Liver (tissue), 3 donors: ENCODE results near the gene SERTM2.

Experiments used
- ATF3 ChIP-seq: IDR thresholded peaks from 2 replicates; pipeline ENCODE4 v1.6.1; 2016; ENCODE audit warnings: antibody characterized with exemption
- JUND ChIP-seq, 2 donors: IDR thresholded peaks; 2 replicates each; pipeline ENCODE4 v1.6.1; 2016; ENCODE audit warnings: antibody characterized with exemption in 2 of 2
- RAD21 ChIP-seq, 2 donors: IDR thresholded peaks; 2 replicates each; pipeline ENCODE4 v1.6.1; 2016; ENCODE audit warnings: antibody characterized with exemption in 2 of 2, mild to moderate bottlenecking in 2 of 2
- TAF1 ChIP-seq: conservative IDR thresholded peaks from 2 replicates; pipeline ENCODE4 v1.6.1; 2016; ENCODE audit warnings: antibody characterized with exemption, mild to moderate bottlenecking
- YY1 ChIP-seq: IDR thresholded peaks from 2 replicates; pipeline ENCODE4 v1.6.1; 2016; ENCODE audit warnings: antibody characterized with exemption, mild to moderate bottlenecking
- TF ChIP-seq, protein P1 (sequence below): fragments of 150-350 bp; IDR thresholded peaks from 2 replicates; pipeline ENCODE4 v1.5.1; 2017; ENCODE audit warnings: improper control_type of control experiment, low read depth, low read length; ENCODE audit not compliant: missing input control
- TF ChIP-seq, protein P2 (sequence below): IDR thresholded peaks from 2 replicates; pipeline ENCODE4 v1.6.1; 2016; ENCODE audit warnings: antibody characterized with exemption, mild to moderate bottlenecking
- donor health status: healthy.
- donor health status: healthy.

GRCh38 chrX:111467896-111468295, 43.5 kb upstream of the SERTM2 start:
- TF ChIP-seq, protein P1, sequence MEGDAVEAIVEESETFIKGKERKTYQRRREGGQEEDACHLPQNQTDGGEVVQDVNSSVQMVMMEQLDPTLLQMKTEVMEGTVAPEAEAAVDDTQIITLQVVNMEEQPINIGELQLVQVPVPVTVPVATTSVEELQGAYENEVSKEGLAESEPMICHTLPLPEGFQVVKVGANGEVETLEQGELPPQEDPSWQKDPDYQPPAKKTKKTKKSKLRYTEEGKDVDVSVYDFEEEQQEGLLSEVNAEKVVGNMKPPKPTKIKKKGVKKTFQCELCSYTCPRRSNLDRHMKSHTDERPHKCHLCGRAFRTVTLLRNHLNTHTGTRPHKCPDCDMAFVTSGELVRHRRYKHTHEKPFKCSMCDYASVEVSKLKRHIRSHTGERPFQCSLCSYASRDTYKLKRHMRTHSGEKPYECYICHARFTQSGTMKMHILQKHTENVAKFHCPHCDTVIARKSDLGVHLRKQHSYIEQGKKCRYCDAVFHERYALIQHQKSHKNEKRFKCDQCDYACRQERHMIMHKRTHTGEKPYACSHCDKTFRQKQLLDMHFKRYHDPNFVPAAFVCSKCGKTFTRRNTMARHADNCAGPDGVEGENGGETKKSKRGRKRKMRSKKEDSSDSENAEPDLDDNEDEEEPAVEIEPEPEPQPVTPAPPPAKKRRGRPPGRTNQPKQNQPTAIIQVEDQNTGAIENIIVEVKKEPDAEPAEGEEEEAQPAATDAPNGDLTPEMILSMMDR = no peak
- TF ChIP-seq, protein P2, sequence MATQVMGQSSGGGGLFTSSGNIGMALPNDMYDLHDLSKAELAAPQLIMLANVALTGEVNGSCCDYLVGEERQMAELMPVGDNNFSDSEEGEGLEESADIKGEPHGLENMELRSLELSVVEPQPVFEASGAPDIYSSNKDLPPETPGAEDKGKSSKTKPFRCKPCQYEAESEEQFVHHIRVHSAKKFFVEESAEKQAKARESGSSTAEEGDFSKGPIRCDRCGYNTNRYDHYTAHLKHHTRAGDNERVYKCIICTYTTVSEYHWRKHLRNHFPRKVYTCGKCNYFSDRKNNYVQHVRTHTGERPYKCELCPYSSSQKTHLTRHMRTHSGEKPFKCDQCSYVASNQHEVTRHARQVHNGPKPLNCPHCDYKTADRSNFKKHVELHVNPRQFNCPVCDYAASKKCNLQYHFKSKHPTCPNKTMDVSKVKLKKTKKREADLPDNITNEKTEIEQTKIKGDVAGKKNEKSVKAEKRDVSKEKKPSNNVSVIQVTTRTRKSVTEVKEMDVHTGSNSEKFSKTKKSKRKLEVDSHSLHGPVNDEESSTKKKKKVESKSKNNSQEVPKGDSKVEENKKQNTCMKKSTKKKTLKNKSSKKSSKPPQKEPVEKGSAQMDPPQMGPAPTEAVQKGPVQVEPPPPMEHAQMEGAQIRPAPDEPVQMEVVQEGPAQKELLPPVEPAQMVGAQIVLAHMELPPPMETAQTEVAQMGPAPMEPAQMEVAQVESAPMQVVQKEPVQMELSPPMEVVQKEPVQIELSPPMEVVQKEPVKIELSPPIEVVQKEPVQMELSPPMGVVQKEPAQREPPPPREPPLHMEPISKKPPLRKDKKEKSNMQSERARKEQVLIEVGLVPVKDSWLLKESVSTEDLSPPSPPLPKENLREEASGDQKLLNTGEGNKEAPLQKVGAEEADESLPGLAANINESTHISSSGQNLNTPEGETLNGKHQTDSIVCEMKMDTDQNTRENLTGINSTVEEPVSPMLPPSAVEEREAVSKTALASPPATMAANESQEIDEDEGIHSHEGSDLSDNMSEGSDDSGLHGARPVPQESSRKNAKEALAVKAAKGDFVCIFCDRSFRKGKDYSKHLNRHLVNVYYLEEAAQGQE = no peak
- TF ChIP-seq ATF3 = no peak
- TF ChIP-seq TAF1 = no peak
- no peak for TF ChIP-seq RAD21 (IDR thresholded peaks at IDR 0.05)
- TF ChIP-seq YY1 = no peak
- no peak for TF ChIP-seq JUND (IDR thresholded peaks at IDR 0.05)
